ENCODE results near the gene SLC37A1. TPM values are rescaled to one million over a fixed set of nuclear protein-coding genes. Genes with fewer than 3 reads are reported as not detected.

Gene SLC37A1
- total RNA-seq, 4 donors from 2014 or later = 4.0 to 5.8 (median 5.1) TPM

DNA sequence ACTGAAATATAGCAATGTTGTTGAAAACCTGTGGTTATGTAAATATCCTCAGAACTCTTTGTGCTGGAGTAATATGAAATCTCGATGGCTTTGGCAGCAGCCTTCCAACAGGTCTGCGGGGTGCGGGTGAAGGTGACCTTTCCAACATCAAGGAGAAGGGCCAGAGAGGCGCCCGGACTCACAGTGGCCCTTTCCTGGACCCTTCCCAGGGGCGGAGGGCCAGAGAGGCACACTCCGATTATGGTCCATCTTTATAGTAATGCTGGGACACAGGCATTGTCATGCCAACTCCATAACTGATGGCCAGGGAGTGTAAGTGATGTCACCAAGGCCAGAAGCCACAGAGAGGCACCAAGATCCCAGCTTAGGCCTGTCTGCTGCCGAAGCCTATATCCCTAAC is 18.1 kb downstream of the SLC37A1 start:
- TF ChIP-seq, protein P1, sequence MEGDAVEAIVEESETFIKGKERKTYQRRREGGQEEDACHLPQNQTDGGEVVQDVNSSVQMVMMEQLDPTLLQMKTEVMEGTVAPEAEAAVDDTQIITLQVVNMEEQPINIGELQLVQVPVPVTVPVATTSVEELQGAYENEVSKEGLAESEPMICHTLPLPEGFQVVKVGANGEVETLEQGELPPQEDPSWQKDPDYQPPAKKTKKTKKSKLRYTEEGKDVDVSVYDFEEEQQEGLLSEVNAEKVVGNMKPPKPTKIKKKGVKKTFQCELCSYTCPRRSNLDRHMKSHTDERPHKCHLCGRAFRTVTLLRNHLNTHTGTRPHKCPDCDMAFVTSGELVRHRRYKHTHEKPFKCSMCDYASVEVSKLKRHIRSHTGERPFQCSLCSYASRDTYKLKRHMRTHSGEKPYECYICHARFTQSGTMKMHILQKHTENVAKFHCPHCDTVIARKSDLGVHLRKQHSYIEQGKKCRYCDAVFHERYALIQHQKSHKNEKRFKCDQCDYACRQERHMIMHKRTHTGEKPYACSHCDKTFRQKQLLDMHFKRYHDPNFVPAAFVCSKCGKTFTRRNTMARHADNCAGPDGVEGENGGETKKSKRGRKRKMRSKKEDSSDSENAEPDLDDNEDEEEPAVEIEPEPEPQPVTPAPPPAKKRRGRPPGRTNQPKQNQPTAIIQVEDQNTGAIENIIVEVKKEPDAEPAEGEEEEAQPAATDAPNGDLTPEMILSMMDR (IDR thresholded peaks at IDR 0.05; ENCODE audit: low read depth) = no peak

DNA sequence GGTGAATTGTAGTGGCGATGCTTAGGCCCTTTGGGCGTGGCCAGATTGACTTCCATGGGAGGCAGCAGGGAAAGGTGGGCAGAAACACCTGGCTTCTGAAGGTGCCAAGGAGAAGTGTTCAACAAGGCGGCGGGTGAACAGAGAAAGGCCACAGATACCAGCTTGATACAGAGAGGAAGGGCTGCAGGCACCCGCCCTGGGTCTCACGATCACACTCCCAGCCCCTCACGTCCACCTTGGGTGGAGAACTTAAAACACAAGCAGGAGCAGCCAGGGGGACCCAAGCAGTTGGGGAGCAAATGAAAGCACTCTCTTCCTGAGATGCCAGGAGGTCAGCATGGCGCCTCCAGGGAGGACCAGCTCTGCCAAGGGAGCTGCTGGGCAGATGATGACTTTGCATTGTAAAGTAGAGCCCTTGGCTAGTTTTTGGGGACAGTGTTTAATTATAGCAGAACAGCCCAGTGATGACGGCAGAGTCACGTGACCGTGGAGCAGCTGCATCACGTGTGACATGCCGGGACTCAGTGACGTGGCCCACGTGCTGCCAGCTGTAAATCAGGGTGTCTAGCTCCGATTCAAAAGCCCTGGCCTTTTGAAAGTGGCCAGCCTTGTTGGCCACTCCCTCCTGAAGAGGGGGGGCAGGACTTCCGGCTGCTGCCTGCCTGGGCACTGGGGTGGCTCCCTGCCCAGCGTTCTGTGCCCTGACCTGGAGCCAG is 19.0 kb downstream of the SLC37A1 start:
- TF ChIP-seq, protein P1 (IDR thresholded peaks at IDR 0.05; ENCODE audit: low read depth) = no peak

DNA sequence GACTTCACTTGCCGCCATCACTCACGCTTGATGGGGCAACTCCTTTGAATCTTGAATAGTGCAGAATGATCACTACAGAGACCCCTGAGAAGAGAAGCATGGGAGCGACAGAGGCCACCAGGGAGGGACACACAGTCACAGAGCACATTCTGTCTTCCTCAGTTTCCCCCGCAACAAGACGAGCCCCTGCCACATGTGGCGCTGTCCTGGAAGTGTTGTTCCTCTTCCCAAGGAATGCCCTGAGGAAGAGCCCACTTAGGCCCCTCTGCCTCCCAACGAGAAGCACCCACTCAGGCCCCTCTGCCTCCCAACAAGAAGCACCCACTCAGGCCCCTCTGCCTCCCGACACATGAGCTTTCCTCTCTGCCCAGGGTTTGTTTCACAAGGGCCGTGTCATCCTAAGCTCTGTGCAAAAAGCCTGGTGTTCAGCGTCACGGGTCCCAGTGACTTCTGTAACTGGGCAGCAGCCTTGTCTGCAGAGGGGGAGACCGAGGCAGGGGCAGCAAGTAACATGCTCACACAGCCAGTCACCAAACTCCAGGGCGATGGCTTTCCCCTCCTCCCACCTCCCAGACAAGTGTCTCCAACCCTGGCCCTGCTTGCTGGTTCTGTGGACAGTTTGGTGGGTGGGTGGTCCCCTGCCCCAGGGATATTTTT is 19.8 kb downstream of the SLC37A1 start:
- TF ChIP-seq, protein P1 (IDR thresholded peaks at IDR 0.05; ENCODE audit: low read depth) = no peak

DNA sequence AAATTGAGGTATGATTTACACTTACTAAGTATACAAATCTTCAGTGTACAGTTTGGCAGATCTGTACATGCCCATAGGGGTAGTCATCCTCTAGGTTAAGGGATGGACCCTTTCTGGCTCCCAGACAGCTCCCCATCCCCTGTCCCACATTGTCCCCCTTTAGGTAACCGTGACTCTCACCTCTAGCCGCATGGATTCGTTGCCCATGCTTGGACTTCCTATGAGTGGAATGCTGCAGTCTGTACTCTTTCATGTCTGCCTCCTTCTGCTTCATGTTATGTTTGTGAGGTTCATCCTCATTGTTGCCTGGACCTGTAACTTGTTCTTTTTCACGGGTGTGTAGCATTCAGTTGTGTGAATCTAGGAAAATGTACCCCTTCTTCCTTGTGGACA is 20.3 kb downstream of the SLC37A1 start:
- TF ChIP-seq, protein P1 (IDR thresholded peaks at IDR 0.05; ENCODE audit: low read depth) = no peak

DNA sequence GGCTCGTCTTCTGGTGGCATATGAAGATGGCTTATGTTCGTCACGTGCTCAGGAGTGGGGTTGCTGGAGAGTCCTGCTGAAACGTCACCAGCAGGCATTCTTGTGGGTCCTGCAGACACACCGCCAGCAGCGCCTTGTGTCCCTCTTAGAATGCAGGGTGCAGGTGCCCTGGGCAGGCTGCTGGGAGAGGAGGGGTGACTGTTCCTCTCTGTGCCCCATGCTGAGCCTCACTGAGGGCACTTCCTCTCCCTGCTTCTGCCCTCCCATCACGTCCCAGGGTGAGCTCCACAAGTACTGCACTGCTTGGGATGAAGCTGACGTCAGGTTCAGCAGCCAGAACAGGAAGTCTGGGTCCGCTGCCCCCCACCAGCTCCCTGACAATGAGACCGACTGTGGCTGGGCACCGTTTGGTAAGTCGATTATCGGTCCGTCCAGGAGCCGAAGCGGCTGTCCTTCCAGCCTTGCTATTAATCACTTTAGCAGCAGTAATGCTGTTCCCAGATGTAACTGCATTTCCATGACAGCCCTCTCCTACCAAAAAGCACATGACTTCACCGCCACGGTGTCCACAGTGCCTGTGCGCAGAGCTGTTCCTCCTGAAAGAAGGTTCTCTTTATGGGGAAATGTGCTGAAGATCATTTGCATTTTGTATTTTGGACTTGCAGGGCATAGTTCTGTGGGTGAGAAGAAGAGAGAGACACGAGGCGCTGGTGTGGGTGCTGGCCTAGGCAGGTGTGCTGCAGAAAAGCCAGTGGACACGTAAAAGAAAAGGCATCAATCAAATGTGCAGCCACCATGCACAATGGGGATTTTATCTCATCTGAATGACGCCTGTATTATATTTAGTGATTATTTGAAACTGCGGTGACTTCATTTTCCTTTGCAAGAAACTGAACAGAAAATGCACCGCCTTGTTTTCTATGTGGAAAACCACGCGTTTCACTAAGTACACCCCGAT is 21.0 kb downstream of the SLC37A1 start:
- TF ChIP-seq, protein P1 (IDR thresholded peaks at IDR 0.05; ENCODE audit: low read depth) = no peak

DNA sequence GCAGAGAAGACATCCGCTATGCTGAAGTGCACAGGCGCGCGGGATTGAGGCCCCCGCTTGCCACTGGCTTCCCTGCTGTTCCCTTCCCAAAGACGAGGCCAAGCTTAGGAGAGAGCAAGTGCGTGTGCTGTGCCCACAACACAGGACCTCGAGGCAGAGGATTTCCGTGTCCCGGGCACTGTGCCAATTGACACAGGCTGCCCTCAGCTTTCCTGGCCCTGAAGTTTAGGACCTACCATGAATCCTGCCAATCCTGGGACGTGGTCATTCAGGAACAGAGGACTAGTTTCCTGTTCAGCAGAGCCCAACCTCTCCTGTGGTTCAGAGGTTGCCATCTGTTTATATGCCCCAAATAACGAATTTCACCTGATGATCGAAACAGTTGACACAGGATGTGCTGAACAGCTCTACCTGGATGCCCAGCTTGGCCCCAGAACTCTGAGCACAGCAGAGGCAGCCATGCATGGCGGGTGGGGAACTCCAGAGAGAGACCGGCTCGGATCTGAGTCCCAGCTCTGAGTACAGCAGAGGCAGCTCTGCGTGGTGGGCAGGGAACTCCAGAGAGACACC is 22.0 kb downstream of the SLC37A1 start:
- TF ChIP-seq, protein P1 (IDR thresholded peaks at IDR 0.05; ENCODE audit: low read depth) = no peak

Measured in subcutaneous adipose tissue (tissue), 4 donors.